PC-3 (cell line): ENCODE results near the gene LHCGR. TPM values are rescaled to one million over a fixed set of nuclear protein-coding genes. Genes with fewer than 3 reads are reported as not detected.

Experiments
- ATAC-seq: fragments of 200-7000 bp; cut with Tn5 transposase; 2 replicates; pipeline ENCODE4 v1.9.1; 2020; ENCODE audit warnings: mild to moderate bottlenecking, moderate library complexity
- BruUV-seq: library from RNA; stranded (reverse); fragments of 400-500 nt; replicated peaks from 2 replicates; lab custom pipeline; 2021; lab: Mats Ljungman, UMichigan
- CTCF ChIA-PET: fragments of 300-600 bp; sonication (Branson Sonifier 250); formaldehyde crosslinking; loops from one replicate; lab custom pipeline; 2022; ENCODE audit warnings: antibody characterized with exemption; lab: Charles Lee
- POLR2A ChIA-PET: fragments of 300-600 bp; sonication (Branson Sonifier 250); formaldehyde crosslinking; loops from one replicate; lab custom pipeline; 2022; ENCODE audit warnings: antibody characterized with exemption; ENCODE audit not compliant: unreplicated experiment; lab: Charles Lee
- DNase-seq: peaks from one replicate; pipeline ENCODE4 v3.0.0-alpha.2; 2015
- H2AFZ ChIP-seq: fragments of 300-600 bp; sonication (generic); 2 replicates; pipeline ENCODE4 v1.6.0; 2016; ENCODE audit warnings: antibody characterized with exemption, low read length
- H3F3A ChIP-seq: fragments of 300-600 bp; sonication (generic); one replicate; pipeline ENCODE4 v1.6.0; 2017; ENCODE audit warnings: antibody characterized with exemption, low read length, control low read depth, mild to moderate bottlenecking; ENCODE audit not compliant: unreplicated experiment
- H3K27ac ChIP-seq: fragments of 300-600 bp; sonication (generic); 2 replicates; pipeline ENCODE4 v1.5.1; 2016; ENCODE audit warnings: mild to moderate bottlenecking, low read length
- H3K27me3 ChIP-seq: fragments of 300-600 bp; sonication (generic); 2 replicates; pipeline ENCODE4 v1.6.1; 2016; ENCODE audit warnings: low read length, mixed read lengths
- H3K36me3 ChIP-seq: fragments of 300-600 bp; sonication (generic); 2 replicates; pipeline ENCODE4 v1.6.1; 2016; ENCODE audit warnings: low read depth, mixed run types, low read length, mixed read lengths
- H3K4me1 ChIP-seq: fragments of 300-600 bp; sonication (generic); 2 replicates; pipeline ENCODE4 v1.5.1; 2016; ENCODE audit warnings: low read length; ENCODE audit not compliant: insufficient read depth
- H3K4me2 ChIP-seq: fragments of 300-600 bp; sonication (generic); 2 replicates; pipeline ENCODE4 v1.6.0; 2016; ENCODE audit warnings: low read length
- H3K4me3 ChIP-seq: fragments of 300-600 bp; sonication (generic); 2 replicates; pipeline ENCODE4 v1.5.1; 2016; ENCODE audit warnings: mild to moderate bottlenecking, low read length, mixed read lengths
- H3K79me2 ChIP-seq: fragments of 300-600 bp; sonication (generic); 2 replicates; pipeline ENCODE4 v1.6.1; 2017; ENCODE audit warnings: low read length, mixed read lengths
- H3K9ac ChIP-seq: fragments of 300-600 bp; sonication (generic); 2 replicates; pipeline ENCODE4 v1.6.0; 2016; ENCODE audit warnings: mild to moderate bottlenecking, low read length
- H3K9me2 ChIP-seq: fragments of 300-600 bp; sonication (generic); replicated peaks from 2 replicates; pipeline ENCODE4 v1.6.1; 2016; ENCODE audit warnings: mixed run types, low read length, mixed read lengths
- H3K9me3 ChIP-seq: fragments of 300-600 bp; sonication (generic); 2 replicates; pipeline ENCODE4 v1.6.1; 2016; ENCODE audit warnings: low read length, mixed read lengths
- H4K20me1 ChIP-seq: fragments of 300-600 bp; sonication (generic); 2 replicates; pipeline ENCODE4 v1.6.1; 2016; ENCODE audit warnings: low read length, mixed read lengths
- EZH2 ChIP-seq: fragments of 300-600 bp; sonication (generic); IDR thresholded peaks from one replicate; pipeline ENCODE4 v1.6.1; 2017; ENCODE audit warnings: antibody characterized with exemption, mild to moderate bottlenecking, low read length; ENCODE audit not compliant: unreplicated experiment
- EZH2phosphoT487 ChIP-seq: fragments of 300-600 bp; sonication (generic); IDR thresholded peaks from 2 replicates; pipeline ENCODE4 v1.6.1; 2018; ENCODE audit warnings: mild to moderate bottlenecking, antibody characterized with exemption, low read length, borderline replicate concordance
- intact Hi-C: fragments of 100-400 bp; cut with micrococcal nuclease; formaldehyde crosslinking; loops from 2 replicates; pipeline ENCODE4 v1.9.0; 2023
- total RNA-seq: library from RNA; depleted of rRNA; stranded (reverse); fragments of >200 nt; gene quantifications from 2 replicates; pipeline ENCODE4 v1.2.3, GENCODE V29; 2014
- TF ChIP-seq, protein P1 (sequence below): fragments of 300-600 bp; sonication (generic); conservative IDR thresholded peaks from 2 replicates; pipeline ENCODE4 v1.5.1; 2017; ENCODE audit warnings: antibody characterized with exemption, low read depth, mild to moderate bottlenecking, low read length

The LHCGR gene
- total RNA-seq, 1 experiment from 2014 or later: not detected

DNA sequence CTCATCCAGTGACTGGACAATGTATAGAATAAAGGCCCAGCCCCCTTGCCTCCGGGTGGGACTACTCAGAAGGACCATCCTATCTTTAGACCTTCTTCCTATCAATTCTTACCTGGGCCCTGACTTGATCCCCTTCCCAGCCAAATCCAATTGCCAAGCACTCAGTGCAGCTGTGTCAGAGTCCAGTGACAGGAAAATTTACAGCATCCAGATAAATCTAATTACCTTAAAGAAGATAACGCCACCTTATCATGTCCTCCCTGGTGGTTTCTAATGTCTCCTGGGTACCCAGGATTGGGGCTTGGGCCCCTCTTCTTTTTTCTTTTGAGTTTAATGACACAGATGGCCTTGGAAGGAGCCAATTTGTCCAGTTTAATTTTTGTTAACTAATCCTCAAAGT, 19.3 kb downstream of the LHCGR start:
- CTCF ChIA-PET: no interaction called here
- TF ChIP-seq, protein P1, sequence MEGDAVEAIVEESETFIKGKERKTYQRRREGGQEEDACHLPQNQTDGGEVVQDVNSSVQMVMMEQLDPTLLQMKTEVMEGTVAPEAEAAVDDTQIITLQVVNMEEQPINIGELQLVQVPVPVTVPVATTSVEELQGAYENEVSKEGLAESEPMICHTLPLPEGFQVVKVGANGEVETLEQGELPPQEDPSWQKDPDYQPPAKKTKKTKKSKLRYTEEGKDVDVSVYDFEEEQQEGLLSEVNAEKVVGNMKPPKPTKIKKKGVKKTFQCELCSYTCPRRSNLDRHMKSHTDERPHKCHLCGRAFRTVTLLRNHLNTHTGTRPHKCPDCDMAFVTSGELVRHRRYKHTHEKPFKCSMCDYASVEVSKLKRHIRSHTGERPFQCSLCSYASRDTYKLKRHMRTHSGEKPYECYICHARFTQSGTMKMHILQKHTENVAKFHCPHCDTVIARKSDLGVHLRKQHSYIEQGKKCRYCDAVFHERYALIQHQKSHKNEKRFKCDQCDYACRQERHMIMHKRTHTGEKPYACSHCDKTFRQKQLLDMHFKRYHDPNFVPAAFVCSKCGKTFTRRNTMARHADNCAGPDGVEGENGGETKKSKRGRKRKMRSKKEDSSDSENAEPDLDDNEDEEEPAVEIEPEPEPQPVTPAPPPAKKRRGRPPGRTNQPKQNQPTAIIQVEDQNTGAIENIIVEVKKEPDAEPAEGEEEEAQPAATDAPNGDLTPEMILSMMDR: no peak
- TF ChIP-seq EZH2 (no peak), EZH2phosphoT487 (no peak)
- no TSS peak for BruUV-seq

DNA sequence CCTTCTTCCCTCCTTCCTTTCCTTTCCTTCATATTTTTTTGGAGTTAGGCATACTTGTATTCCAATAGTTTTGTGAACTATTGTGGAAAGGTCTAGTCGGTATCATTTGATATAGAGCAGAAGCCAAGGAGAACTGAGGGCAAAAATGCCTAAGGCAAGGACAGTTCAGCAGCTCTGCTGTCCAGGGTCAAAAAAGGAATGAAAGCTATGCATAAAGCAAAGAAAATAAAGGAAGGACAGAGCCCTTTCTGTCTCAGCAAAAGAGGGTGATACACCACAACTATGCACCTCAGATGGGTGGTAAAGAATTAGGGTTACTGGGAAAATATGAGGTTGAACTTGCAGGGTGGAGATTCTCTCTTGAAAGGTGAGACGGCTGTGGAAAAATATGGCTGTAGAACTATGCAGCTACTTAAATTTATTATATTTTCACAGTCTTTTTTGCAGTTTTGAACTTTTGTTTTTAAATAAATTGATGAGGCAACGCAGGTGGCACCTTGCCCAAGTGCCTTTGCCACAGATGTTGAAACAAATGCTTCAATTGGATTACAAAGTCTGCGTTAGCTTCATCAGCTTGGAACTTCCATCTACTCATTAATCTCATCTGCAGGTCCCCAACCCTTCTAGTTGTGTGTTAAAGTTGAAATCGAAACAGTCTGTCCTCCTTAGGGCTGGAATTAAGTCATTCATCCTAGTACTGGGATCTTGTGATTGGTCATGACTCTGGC, 20.8 kb downstream of the LHCGR start:
- TF ChIP-seq EZH2: no peak
- intact Hi-C loops: no loop called here
- Histone ChIP-seq H4K20me1 (no peaks in the 10 kb centered on the region), H3K27ac (no peak overlapping the region), H3K4me2 (no peak overlapping the region), H3K9ac (no peak overlapping the region), H3K27me3 (peaks cover 27% of the 10 kb centered on the region), H3K4me3 (no peak overlapping the region), H2AFZ (no peak overlapping the region), H3K9me3 (no peaks in the 10 kb centered on the region), H3K4me1 (no peaks in the 10 kb centered on the region), H3K79me2 (no peaks in the 10 kb centered on the region), H3K9me2 (no peaks in the 10 kb centered on the region), H3K36me3 (no peaks in the 10 kb centered on the region), H3F3A (no peaks in the 10 kb centered on the region)
- POLR2A ChIA-PET: no interaction called here
- BruUV-seq: no TSS peak
- ATAC-seq: no peak
- no peak for DNase-seq
- CTCF ChIA-PET: no interaction called here

More for the DNA sequence above, 19.3 kb downstream of the LHCGR start:
- Histone ChIP-seq H2AFZ (no peak overlapping the region), H3K9ac (no peak overlapping the region), H3K9me2 (no peaks in the 10 kb centered on the region), H4K20me1 (no peaks in the 10 kb centered on the region), H3K4me1 (no peaks in the 10 kb centered on the region), H3K27ac (no peak overlapping the region), H3K4me2 (no peak overlapping the region), H3K36me3 (no peaks in the 10 kb centered on the region), H3K4me3 (no peak overlapping the region), H3F3A (no peaks in the 10 kb centered on the region), H3K79me2 (no peaks in the 10 kb centered on the region), H3K9me3 (no peaks in the 10 kb centered on the region), H3K27me3 (peaks cover 21% of the 10 kb centered on the region)
- no peak for DNase-seq
- POLR2A ChIA-PET: no interaction called here
- intact Hi-C loops: no loop called here
- no peak for ATAC-seq

DNA sequence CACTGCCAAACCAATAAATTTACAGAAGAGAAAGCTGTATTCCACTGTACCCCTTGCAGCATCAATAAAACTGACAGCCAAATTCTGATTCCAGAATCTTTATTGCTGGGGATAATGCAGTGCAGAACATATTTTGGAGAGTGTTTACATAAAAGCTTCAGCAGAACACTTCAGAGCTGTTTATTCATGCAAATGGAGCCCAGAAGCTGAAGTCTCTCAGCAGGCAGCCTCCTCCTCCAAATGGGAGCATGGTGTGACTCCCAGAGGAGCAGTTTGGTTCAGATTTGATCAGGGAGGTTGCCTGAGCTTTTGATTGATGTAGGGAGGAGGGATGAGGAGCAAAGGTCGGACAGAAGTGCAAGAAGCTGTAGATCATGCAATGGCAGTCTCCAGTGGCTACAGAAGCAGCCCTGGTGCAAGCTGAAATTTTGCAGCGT, 22.4 kb downstream of the LHCGR start:
- no peak overlapping the region for H3K4me3 ChIP-seq
- H4K20me1 ChIP-seq: no peaks in the 10 kb centered on the region
- H2AFZ ChIP-seq: no peak overlapping the region
- intact Hi-C loops: no loop called here
- H3K27ac ChIP-seq: no peak overlapping the region
- H3F3A ChIP-seq: no peaks in the 10 kb centered on the region
- POLR2A ChIA-PET: no interaction called here
- no peak overlapping the region for H3K4me2 ChIP-seq
- H3K9ac ChIP-seq: no peak overlapping the region
- CTCF ChIA-PET: no interaction called here
- no peaks in the 10 kb centered on the region for H3K79me2 ChIP-seq
- no peaks in the 10 kb centered on the region for H3K9me3 ChIP-seq
- H3K27me3 ChIP-seq: peaks cover 27% of the 10 kb centered on the region
- H3K36me3 ChIP-seq: no peaks in the 10 kb centered on the region
- no TSS peak for BruUV-seq
- H3K4me1 ChIP-seq: no peaks in the 10 kb centered on the region
- TF ChIP-seq, protein P1: no peak
- TF ChIP-seq EZH2 (no peak), EZH2phosphoT487 (no peak)
- no peaks in the 10 kb centered on the region for H3K9me2 ChIP-seq
- DNase-seq: no peak
- no peak for ATAC-seq
